Psoas muscle (tissue), 8 donors: ENCODE results near the gene BGN. TPM values are rescaled to one million over a fixed set of nuclear protein-coding genes. Genes with fewer than 3 reads are reported as not detected.

Experiments
- ATAC-seq, 4 donors: fragments of 200-7000 bp; cut with Tn5 transposase; one replicate each; pipeline ENCODE4 v1.9.1; 2020; ENCODE audit warnings: moderate library complexity in 3 of 4, mild to moderate bottlenecking in 2 of 4
- DNase-seq, 2 donors: peaks; one replicate each; pipeline ENCODE4 v3.0.0-alpha.2; 2020
- H3K27ac ChIP-seq: fragments of 200-600 bp; one replicate; pipeline ENCODE4 v1.8.0; 2022
- H3K27me3 ChIP-seq, 3 donors: fragments of 200-600 bp in 1 of 3; one replicate each; pipeline versions ENCODE4 v1.6.1 to v1.8.0; 2013 to 2022; ENCODE audit warnings: low read length in 2 of 3, mild to moderate bottlenecking in 2 of 3, moderate library complexity in 1 of 3; ENCODE audit not compliant: insufficient read depth in 3 of 3
- H3K36me3 ChIP-seq, 2 donors: fragments of 200-600 bp in 1 of 2; one replicate each; pipeline versions ENCODE4 v1.6.1 to v1.8.0; 2013 to 2022; ENCODE audit warnings: low read depth in 1 of 2, mild to moderate bottlenecking in 1 of 2, moderate library complexity in 1 of 2; ENCODE audit not compliant: insufficient read depth in 1 of 2
- H3K4me1 ChIP-seq: fragments of 200-600 bp; one replicate; pipeline ENCODE4 v1.8.0; 2022
- H3K4me3 ChIP-seq: fragments of 200-600 bp; one replicate; pipeline ENCODE4 v1.8.0; 2022; ENCODE audit warnings: mild to moderate bottlenecking
- H3K9me3 ChIP-seq: fragments of 200-600 bp; one replicate; pipeline ENCODE4 v1.8.0; 2022
- CTCF ChIP-seq: fragments of 200-600 bp; IDR thresholded peaks from one replicate; pipeline ENCODE4 v1.8.0; 2022; ENCODE audit warnings: antibody characterized with exemption
- WGBS, 3 donors: extraction: QIAGEN DNeasy Blood & Tissue Kit; methylation state at CpG; one replicate each; pipeline versions ENCODE4 v1.1.6 to v1.1.7; 2013; 5-methylcytosine and 5-hydroxymethylcytosine counted together
- intact Hi-C, 2 donors: fragments of 100-400 bp; cut with DNase I; formaldehyde crosslinking; loops; one replicate each; pipeline versions ENCODE4 v1.11.0 to v1.14.2; 2022
- polyA plus RNA-seq, 3 donors: library from polyadenylated mRNA; stranded (reverse); fragments of 200-250 nt; gene quantifications; one replicate each; pipeline ENCODE4 v1.2.3, GENCODE V29; 2013
- total RNA-seq, 4 donors: library from RNA; stranded (reverse); fragmentation: NEBNext Ultra II Directional in 2 of 4; extraction: Animal tissue kit (Norgen Biotek cat#: 25700) in 2 of 4; gene quantifications; one replicate each; pipeline versions ENCODE4 v1.2.1 to v1.2.4, GENCODE V29; 2021 to 2023
- donor health status: healthy with polysubstance abuse.
- donor health status: DM: no; HTN: no; CAD: no; lungs with moderate emphysema.
- donor health status: Bipolar disorder and iron deficiency.
- donor health status: healthy.
- donor health status: DM: yes; HTN: yes; CAD: no.
- donor health status: DM: no; HTN: no; CAD: no.
- donor health status: DM: no; HTN: no; CAD: no.
- donor health status: DM: yes; HTN: yes; CAD: no.

The BGN gene
- total and polyA plus RNA-seq, 7 donors = 6.7 to 62.4 (median 12.6) TPM

- DNase-seq = no peak
- whole genome bisulfite sequencing, 3 donors = 94 to 98% (median 95%) methylated on average over 7 to 14 of the region's 14 CpGs
- no peaks in the 10 kb centered on the region for H3K9me3 ChIP-seq
- no peak for TF ChIP-seq CTCF
- intact Hi-C loops = loop anchor here in 1 of 2 donors (10.0 kb wide), 1 partner anchor 548 kb away; no protein-coding TSS in a partner anchor
- H3K36me3 ChIP-seq = no peaks in the 10 kb centered on the region
- no peaks in the 10 kb centered on the region for H3K4me1 ChIP-seq
- no peak for ATAC-seq
- H3K27me3 ChIP-seq = peaks cover 0 to 15% (median 0%) of the 10 kb centered on the region in 3 donors
- no peak overlapping the region for H3K4me3 ChIP-seq
- H3K27ac ChIP-seq = no peak overlapping the region
These were observed 8.0 kb downstream of the BGN start for GRCh38 chrX:153502796-153503195.

DNA sequence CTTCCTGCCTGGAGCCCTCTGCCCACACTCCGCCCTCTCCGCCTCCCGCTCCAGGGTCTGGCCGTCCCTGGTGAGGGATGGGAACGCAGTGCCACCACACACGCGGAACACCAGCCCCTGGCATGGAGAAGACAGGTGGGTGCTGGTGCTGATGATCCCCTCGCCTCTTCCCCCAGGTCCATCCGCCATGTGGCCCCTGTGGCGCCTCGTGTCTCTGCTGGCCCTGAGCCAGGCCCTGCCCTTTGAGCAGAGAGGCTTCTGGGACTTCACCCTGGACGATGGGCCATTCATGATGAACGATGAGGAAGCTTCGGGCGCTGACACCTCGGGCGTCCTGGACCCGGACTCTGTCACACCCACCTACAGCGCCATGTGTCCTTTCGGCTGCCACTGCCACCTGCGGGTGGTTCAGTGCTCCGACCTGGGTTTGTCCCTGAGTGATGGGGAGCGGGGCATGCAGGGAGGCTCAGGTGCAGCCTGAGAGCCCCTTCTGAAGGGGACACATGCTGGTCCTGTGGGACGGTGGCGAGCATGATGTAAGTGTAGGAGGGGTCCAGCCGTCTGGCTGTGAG, 9.8 kb downstream of the BGN start:
- WGBS, 3 donors = 84 to 89% (median 84%) methylated on average over 19 to 26 of the region's 26 CpGs
- H3K27me3 ChIP-seq = peaks cover 0 to 15% (median 0%) of the 10 kb centered on the region in 3 donors
- ATAC-seq (no peak), DNase-seq (no peak)
- H3K9me3 ChIP-seq = no peaks in the 10 kb centered on the region
- no peak overlapping the region for H3K27ac ChIP-seq
- no peaks in the 10 kb centered on the region for H3K36me3 ChIP-seq
- no peak for TF ChIP-seq CTCF
- no peak overlapping the region for H3K4me3 ChIP-seq
- intact Hi-C loops = loop anchor here (5.0 to 10.0 kb wide), 3 partner anchors 467 to 550 kb away; no protein-coding TSS in a partner anchor
- H3K4me1 ChIP-seq = no peaks in the 10 kb centered on the region

DNA sequence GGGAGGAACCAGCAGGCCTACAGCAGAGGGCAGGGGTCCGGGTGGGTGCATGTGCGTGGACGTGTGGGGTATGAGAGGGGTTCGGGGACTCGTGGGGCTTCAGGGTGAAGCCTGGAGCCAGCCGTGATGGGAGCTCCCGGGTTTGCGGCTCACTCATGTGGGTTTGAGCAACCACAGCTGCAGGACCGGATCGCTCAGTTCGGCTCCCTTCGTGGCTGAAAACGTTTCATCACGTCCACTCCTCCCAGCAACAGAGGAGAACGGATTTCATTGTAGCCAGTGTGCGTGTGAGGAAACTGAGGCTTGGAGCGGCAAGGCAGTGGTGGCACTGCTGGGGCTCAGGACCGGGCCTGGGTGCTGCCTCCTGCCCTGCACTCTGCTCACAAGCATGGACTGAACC, 10.6 kb downstream of the BGN start:
- ATAC-seq (no peak), DNase-seq (no peak)
- H3K4me1 ChIP-seq = no peaks in the 10 kb centered on the region
- no peak for TF ChIP-seq CTCF
- peaks cover 0 to 18% (median 0%) of the 10 kb centered on the region in 3 donors for H3K27me3 ChIP-seq
- no peak overlapping the region for H3K27ac ChIP-seq
- 87 to 90% (median 87%) methylated on average over 15 to 18 of the region's 18 CpGs for WGBS, 3 donors
- intact Hi-C loops = loop anchor here (5.0 to 10.0 kb wide), 3 partner anchors 468 to 551 kb away; no protein-coding TSS in a partner anchor
- H3K9me3 ChIP-seq = no peaks in the 10 kb centered on the region
- no peaks in the 10 kb centered on the region for H3K36me3 ChIP-seq
- H3K4me3 ChIP-seq = no peak overlapping the region

DNA sequence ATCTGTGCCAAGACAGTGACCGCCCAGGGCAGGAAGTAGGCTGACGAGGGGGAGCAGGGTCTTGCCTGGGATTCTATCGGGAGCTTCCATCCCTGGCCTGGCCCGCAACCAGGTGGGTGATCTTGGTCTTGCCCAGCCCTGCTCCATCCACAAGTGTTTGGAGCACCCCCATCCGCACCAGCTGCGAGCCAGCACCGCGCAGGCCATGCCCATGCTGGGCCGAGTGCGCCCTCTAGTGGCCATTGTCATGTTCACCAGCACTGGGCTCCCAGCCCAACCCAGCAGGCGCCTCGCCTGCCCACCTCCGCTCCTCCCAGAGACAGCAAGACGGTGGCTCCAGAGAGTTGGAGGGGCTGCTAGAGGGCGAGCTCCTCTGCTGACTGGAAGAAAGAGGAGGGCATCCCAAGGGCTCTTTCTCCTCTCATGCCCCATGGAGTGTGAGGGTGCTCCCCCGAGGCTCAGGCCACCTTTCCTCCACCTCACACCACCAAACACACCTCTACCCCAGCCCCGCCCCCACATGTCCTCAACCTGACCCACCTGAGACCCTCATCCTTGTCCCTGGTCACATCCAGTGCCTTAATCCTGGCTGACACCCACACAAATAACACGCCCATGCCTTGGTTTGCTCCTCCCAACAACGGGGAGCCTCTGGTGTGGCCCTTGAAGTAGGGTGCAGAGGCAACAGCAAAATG, 12.9 kb downstream of the BGN start:
- H3K4me3 ChIP-seq = no peak overlapping the region
- DNase-seq = peak; percentile 82 to 89
- H3K27me3 ChIP-seq = peaks cover 0 to 18% (median 0%) of the 10 kb centered on the region in 3 donors
- intact Hi-C loops = loop anchor here (2.0 to 10.0 kb wide), 4 partner anchors 35 to 553 kb away; no protein-coding TSS in a partner anchor
- TF ChIP-seq CTCF = peak; percentile 87
- H3K36me3 ChIP-seq = no peaks in the 10 kb centered on the region
- WGBS, 3 donors = 15 to 22% (median 18%) methylated on average over 9 to 19 of the region's 19 CpGs
- H3K4me1 ChIP-seq = no peaks in the 10 kb centered on the region
- peak; percentile 86 to 98 (median 90) for ATAC-seq
- H3K9me3 ChIP-seq = no peaks in the 10 kb centered on the region
- H3K27ac ChIP-seq = no peak overlapping the region
